Measurements from ENCODE around the gene CSRNP3.

- TF ChIP-seq, protein P1, sequence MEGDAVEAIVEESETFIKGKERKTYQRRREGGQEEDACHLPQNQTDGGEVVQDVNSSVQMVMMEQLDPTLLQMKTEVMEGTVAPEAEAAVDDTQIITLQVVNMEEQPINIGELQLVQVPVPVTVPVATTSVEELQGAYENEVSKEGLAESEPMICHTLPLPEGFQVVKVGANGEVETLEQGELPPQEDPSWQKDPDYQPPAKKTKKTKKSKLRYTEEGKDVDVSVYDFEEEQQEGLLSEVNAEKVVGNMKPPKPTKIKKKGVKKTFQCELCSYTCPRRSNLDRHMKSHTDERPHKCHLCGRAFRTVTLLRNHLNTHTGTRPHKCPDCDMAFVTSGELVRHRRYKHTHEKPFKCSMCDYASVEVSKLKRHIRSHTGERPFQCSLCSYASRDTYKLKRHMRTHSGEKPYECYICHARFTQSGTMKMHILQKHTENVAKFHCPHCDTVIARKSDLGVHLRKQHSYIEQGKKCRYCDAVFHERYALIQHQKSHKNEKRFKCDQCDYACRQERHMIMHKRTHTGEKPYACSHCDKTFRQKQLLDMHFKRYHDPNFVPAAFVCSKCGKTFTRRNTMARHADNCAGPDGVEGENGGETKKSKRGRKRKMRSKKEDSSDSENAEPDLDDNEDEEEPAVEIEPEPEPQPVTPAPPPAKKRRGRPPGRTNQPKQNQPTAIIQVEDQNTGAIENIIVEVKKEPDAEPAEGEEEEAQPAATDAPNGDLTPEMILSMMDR (IDR thresholded peaks at IDR 0.05): peak in 1 of 3 donors; percentile 36
- TF ChIP-seq EP300 (IDR thresholded peaks at IDR 0.05) (no peak), POLR2A (IDR thresholded peaks at IDR 0.05) (no peak)
Measured at GRCh38 chr2:165698444-165698884, 229.0 kb downstream of the CSRNP3 start.

Data from ovary (tissue), 3 donors.